ENCODE results near the gene NAPSA. TPM values are rescaled to one million over a fixed set of nuclear protein-coding genes. Genes with fewer than 3 reads are reported as not detected.

NAPSA gene
- total RNA-seq, 1 donor from 2014 or later, result not detected

GRCh38 chr19:50317115-50317514 is 48.3 kb downstream of the NAPSA start:
- Mint-ChIP-seq H3K36me3 (ENCODE audit: low read depth, unreplicated experiment) (peaks cover 24% of the 10 kb centered on the region), H3K4me3 (ENCODE audit: unreplicated experiment) (no peak overlapping the region), H3K27me3 (ENCODE audit: unreplicated experiment) (peaks cover 30% of the 10 kb centered on the region), H3K4me1 (ENCODE audit: unreplicated experiment) (no peaks in the 10 kb centered on the region), H3K27ac (ENCODE audit: unreplicated experiment) (no peak overlapping the region), H3K9me3 (ENCODE audit: unreplicated experiment) (peaks cover 32% of the 10 kb centered on the region)
- TF ChIP-seq CTCF (IDR thresholded peaks at IDR 0.05; ENCODE audit: unreplicated experiment), result no peak
- no peak for DNase-seq (ENCODE audit: low spot score)

- Mint-ChIP-seq H3K36me3 (ENCODE audit: low read depth, unreplicated experiment) (peaks cover 17% of the 10 kb centered on the region), H3K9me3 (ENCODE audit: unreplicated experiment) (peaks cover 29% of the 10 kb centered on the region), H3K27me3 (ENCODE audit: unreplicated experiment) (peaks cover 24% of the 10 kb centered on the region), H3K4me3 (ENCODE audit: unreplicated experiment) (no peak overlapping the region), H3K27ac (ENCODE audit: unreplicated experiment) (no peak overlapping the region), H3K4me1 (ENCODE audit: unreplicated experiment) (no peaks in the 10 kb centered on the region)
- DNase-seq (ENCODE audit: low spot score), result no peak
- no peak for TF ChIP-seq CTCF (IDR thresholded peaks at IDR 0.05; ENCODE audit: unreplicated experiment)
Observed at GRCh38 chr19:50315773-50316448, 49.5 kb downstream of the NAPSA start.

GRCh38 chr19:50314724-50315708 is 50.4 kb downstream of the NAPSA start:
- Mint-ChIP-seq H3K4me3 (ENCODE audit: unreplicated experiment) (peak overlapping the region; percentile 5), H3K27ac (ENCODE audit: unreplicated experiment) (no peak overlapping the region), H3K4me1 (ENCODE audit: unreplicated experiment) (no peaks in the 10 kb centered on the region), H3K36me3 (ENCODE audit: low read depth, unreplicated experiment) (peaks cover 13% of the 10 kb centered on the region), H3K27me3 (ENCODE audit: unreplicated experiment) (peaks cover 23% of the 10 kb centered on the region), H3K9me3 (ENCODE audit: unreplicated experiment) (peaks cover 35% of the 10 kb centered on the region)
- TF ChIP-seq CTCF (IDR thresholded peaks at IDR 0.05; ENCODE audit: unreplicated experiment), result no peak
- no peak for DNase-seq (ENCODE audit: low spot score)

GRCh38 chr19:50313812-50314536 is 51.5 kb downstream of the NAPSA start:
- no peaks in the 10 kb centered on the region for H3K4me1 Mint-ChIP-seq (ENCODE audit: unreplicated experiment)
- peaks cover 17% of the 10 kb centered on the region for H3K27me3 Mint-ChIP-seq (ENCODE audit: unreplicated experiment)
- no peak for TF ChIP-seq CTCF (IDR thresholded peaks at IDR 0.05; ENCODE audit: unreplicated experiment)
- H3K9me3 Mint-ChIP-seq (ENCODE audit: unreplicated experiment), result peaks cover 29% of the 10 kb centered on the region
- H3K4me3 Mint-ChIP-seq (ENCODE audit: unreplicated experiment), result no peak overlapping the region
- DNase-seq (ENCODE audit: low spot score), result no peak
- peaks cover 8% of the 10 kb centered on the region for H3K36me3 Mint-ChIP-seq (ENCODE audit: low read depth, unreplicated experiment)
- no peak overlapping the region for H3K27ac Mint-ChIP-seq (ENCODE audit: unreplicated experiment)
